HepG2 (cell line): ENCODE data around the gene SNX21. TPM values are rescaled to one million over a fixed set of nuclear protein-coding genes. Genes with fewer than 3 reads are reported as not detected.

Experiments
- CC2D1A ChIP-seq: sonication (generic); formaldehyde crosslinking; IDR thresholded peaks from 2 replicates; pipeline ENCODE4 v1.8.1; 2023; ENCODE audit warnings: mild to moderate bottlenecking, missing genetic modification reagents
- HNRNPK ChIP-seq: fragments of 200-400 bp; formaldehyde crosslinking; IDR thresholded peaks from 2 replicates; pipeline ENCODE4 v1.6.1; 2018; ENCODE audit warnings: low read length, low read depth, moderate library complexity, mild to moderate bottlenecking; ENCODE audit not compliant: poor library complexity, severe bottlenecking
- IRF2 ChIP-seq: IDR thresholded peaks from 2 replicates; pipeline ENCODE4 v1.6.1; 2018; ENCODE audit warnings: missing genetic modification reagents, missing compliant biosample characterization
- KMT2A ChIP-seq: sonication (generic); formaldehyde crosslinking; IDR thresholded peaks from 2 replicates; pipeline ENCODE4 v1.4.0; 2020; ENCODE audit warnings: missing genetic modification reagents
- MAF1 ChIP-seq: sonication (generic); formaldehyde crosslinking; IDR thresholded peaks from 2 replicates; pipeline ENCODE4 v1.5.0; 2020; ENCODE audit warnings: missing genetic modification reagents, borderline replicate concordance
- MTF1 ChIP-seq: sonication (generic); formaldehyde crosslinking; IDR thresholded peaks from 2 replicates; pipeline ENCODE4 v1.5.0; 2020; ENCODE audit warnings: missing genetic modification reagents
- REPIN1 ChIP-seq: sonication (generic); formaldehyde crosslinking; IDR thresholded peaks from 2 replicates; pipeline ENCODE4 v1.8.0; 2022; ENCODE audit warnings: missing genetic modification reagents, low read depth, mild to moderate bottlenecking, borderline replicate concordance
- RFXANK ChIP-seq: IDR thresholded peaks from 2 replicates; pipeline ENCODE4 v1.6.1; 2016
- RNF219 ChIP-seq: sonication (generic); formaldehyde crosslinking; IDR thresholded peaks from 2 replicates; pipeline ENCODE4 v1.5.0; 2020; ENCODE audit warnings: mild to moderate bottlenecking, missing genetic modification reagents
- TCF7L2 ChIP-seq: IDR thresholded peaks from 2 replicates; pipeline ENCODE4 v1.6.1; 2011; ENCODE audit warnings: mild to moderate bottlenecking, low read depth, low read length, moderate library complexity
- TOE1 ChIP-seq: sonication (generic); formaldehyde crosslinking; IDR thresholded peaks from 2 replicates; pipeline ENCODE4 v1.4.0; 2020; ENCODE audit warnings: mild to moderate bottlenecking, missing genetic modification reagents
- ZBTB20 ChIP-seq: sonication (generic); formaldehyde crosslinking; IDR thresholded peaks from 2 replicates; pipeline ENCODE4 v1.8.1; 2023; ENCODE audit warnings: missing genetic modification reagents, low read depth, mild to moderate bottlenecking, borderline replicate concordance
- ZBTB34 ChIP-seq: sonication (generic); formaldehyde crosslinking; IDR thresholded peaks from 2 replicates; pipeline ENCODE4 v1.8.0; 2022; ENCODE audit warnings: mild to moderate bottlenecking, missing genetic modification reagents
- ZNF260 ChIP-seq: sonication (generic); formaldehyde crosslinking; IDR thresholded peaks from 2 replicates; pipeline ENCODE4 v1.4.0; 2020; ENCODE audit warnings: missing genetic modification reagents, low read depth, mild to moderate bottlenecking, borderline replicate concordance
- ZNF451 ChIP-seq: sonication (generic); formaldehyde crosslinking; IDR thresholded peaks from 2 replicates; pipeline ENCODE4 v1.5.0; 2020; ENCODE audit warnings: mild to moderate bottlenecking, missing genetic modification reagents
- ZNF670 ChIP-seq: sonication (generic); formaldehyde crosslinking; IDR thresholded peaks from 2 replicates; pipeline ENCODE4 v1.8.0; 2022; ENCODE audit warnings: mild to moderate bottlenecking, missing genetic modification reagents, borderline replicate concordance
- ZNF672 ChIP-seq: sonication (generic); formaldehyde crosslinking; IDR thresholded peaks from 2 replicates; pipeline ENCODE4 v1.8.1; 2022; ENCODE audit warnings: missing genetic modification reagents
- ZNF75D ChIP-seq: sonication (generic); formaldehyde crosslinking; IDR thresholded peaks from 2 replicates; pipeline ENCODE4 v1.8.1; 2023; ENCODE audit warnings: missing genetic modification reagents, mild to moderate bottlenecking, borderline replicate concordance
- polyA plus RNA-seq, 8 experiments: library from polyadenylated mRNA; depleted of rRNA in 3 of 8; stranded (reverse) in 7 of 8; unstranded in 1 of 8; fragments of >200 nt; fragmentation: Illumina TruSeq in 4 of 8; extraction: Trizol in 4 of 8; gene quantifications; 2 replicates each; pipeline versions ENCODE4 v1.2.1 to v1.2.3, GENCODE V29; 2011 to 2016; ENCODE audit warnings: low read depth in 4 of 8, missing spikeins in 1 of 8, mixed read lengths in 1 of 8; ENCODE audit not compliant: insufficient read depth in 1 of 8
- total RNA-seq, 5 experiments: library from RNA; depleted of rRNA; stranded (reverse); fragments of >200 nt; fragmentation: Illumina TruSeq; extraction: Trizol; gene quantifications; 2 replicates each; pipeline ENCODE4 v1.2.3, GENCODE V29; 2016; ENCODE audit warnings: low read depth in 1 of 5
- TF ChIP-seq, protein P1 (sequence below): sonication (generic); formaldehyde crosslinking; IDR thresholded peaks from 2 replicates; pipeline ENCODE4 v1.8.0; 2022; ENCODE audit warnings: mild to moderate bottlenecking, missing genetic modification reagents, borderline replicate concordance
- TF ChIP-seq, protein P2 (sequence below): sonication (generic); formaldehyde crosslinking; IDR thresholded peaks from 2 replicates; pipeline ENCODE4 v1.9.0; 2022; ENCODE audit warnings: missing genetic modification reagents, mild to moderate bottlenecking, borderline replicate concordance
- TF ChIP-seq, protein P3 (sequence below): sonication (generic); formaldehyde crosslinking; IDR thresholded peaks from 2 replicates; pipeline ENCODE4 v1.4.0; 2020; ENCODE audit warnings: missing genetic modification reagents

SNX21 gene
- total and polyA plus RNA-seq, 2 of the 13 experiments (the other 11 are each of a cell fraction or from before 2014, with no cell fraction given) = 7.7 to 12.8 TPM

DNA sequence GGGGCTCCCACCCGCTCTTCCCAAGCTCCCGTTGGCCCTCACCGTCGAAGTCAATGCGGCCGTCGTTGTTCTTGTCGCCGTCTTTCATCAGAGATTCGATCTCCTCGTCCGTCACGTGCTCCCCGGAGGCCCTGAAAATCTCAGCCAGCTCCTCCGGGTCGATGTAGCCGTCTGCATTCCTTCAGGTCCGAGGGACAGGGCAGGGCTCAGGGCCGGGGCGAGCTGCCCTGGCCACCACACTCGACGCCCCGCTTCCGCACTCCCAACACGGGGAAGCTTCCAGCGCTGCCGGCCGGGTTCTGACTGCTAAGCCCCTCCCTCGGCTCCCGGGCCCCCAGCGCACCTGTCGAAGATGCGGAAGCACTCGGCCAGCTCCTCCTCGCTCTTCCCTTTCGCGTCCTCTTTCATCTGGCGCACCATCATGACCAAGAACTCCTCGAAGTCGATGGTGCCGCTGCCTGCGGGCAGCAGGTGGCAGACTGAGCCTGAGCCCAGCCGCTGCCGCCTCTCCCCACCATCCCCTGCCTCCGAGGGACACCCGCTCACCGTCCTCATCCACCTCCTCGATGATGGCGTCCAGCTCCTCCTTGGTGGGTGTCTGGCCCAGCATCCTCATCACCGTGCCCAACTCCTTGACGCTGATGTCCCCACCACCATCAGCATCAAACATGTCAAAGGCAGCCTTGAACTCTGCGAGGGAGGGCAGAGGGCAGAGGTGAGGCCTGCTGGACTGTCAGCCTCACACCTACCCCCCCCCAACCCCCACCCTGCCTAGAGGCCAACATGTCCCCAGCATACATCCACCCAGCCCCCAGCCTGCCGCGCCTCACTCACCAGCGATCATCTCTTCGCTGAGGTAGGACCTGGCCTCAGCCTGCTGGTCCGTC, 9.4 kb upstream of the SNX21 start (continued):
- TF ChIP-seq, protein P1, sequence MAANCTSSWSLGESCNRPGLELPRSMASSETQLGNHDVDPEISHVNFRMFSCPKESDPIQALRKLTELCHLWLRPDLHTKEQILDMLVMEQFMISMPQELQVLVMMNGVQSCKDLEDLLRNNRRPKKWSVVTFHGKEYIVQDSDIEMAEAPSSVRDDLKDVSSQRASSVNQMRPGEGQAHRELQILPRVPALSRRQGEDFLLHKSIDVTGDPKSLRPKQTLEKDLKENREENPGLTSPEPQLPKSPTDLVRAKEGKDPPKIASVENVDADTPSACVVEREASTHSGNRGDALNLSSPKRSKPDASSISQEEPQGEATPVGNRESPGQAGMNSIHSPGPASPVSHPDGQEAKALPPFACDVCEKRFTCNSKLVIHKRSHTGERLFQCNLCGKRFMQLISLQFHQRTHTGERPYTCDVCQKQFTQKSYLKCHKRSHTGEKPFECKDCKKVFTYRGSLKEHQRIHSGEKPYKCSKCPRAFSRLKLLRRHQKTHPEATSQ = no peak
- no peak for TF ChIP-seq ZNF75D (CRISPR knock-in tag)
- TF ChIP-seq, protein P2, sequence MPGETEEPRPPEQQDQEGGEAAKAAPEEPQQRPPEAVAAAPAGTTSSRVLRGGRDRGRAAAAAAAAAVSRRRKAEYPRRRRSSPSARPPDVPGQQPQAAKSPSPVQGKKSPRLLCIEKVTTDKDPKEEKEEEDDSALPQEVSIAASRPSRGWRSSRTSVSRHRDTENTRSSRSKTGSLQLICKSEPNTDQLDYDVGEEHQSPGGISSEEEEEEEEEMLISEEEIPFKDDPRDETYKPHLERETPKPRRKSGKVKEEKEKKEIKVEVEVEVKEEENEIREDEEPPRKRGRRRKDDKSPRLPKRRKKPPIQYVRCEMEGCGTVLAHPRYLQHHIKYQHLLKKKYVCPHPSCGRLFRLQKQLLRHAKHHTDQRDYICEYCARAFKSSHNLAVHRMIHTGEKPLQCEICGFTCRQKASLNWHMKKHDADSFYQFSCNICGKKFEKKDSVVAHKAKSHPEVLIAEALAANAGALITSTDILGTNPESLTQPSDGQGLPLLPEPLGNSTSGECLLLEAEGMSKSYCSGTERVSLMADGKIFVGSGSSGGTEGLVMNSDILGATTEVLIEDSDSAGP (CRISPR knock-in tag) = peak; percentile 65; the same call in 1 of the 2 replicates
- TF ChIP-seq ZBTB34 = no peak
- TF ChIP-seq TCF7L2 = no peak
- TF ChIP-seq RNF219 (CRISPR knock-in tag) = no peak
- no peak for TF ChIP-seq TOE1 (CRISPR knock-in tag)
- TF ChIP-seq RFXANK (CRISPR knock-in tag) = no peak
- 0 out of 2 replicates have a peak, but pooled peaks have one; percentile 34 for TF ChIP-seq REPIN1 (CRISPR knock-in tag)
- TF ChIP-seq, protein P3, sequence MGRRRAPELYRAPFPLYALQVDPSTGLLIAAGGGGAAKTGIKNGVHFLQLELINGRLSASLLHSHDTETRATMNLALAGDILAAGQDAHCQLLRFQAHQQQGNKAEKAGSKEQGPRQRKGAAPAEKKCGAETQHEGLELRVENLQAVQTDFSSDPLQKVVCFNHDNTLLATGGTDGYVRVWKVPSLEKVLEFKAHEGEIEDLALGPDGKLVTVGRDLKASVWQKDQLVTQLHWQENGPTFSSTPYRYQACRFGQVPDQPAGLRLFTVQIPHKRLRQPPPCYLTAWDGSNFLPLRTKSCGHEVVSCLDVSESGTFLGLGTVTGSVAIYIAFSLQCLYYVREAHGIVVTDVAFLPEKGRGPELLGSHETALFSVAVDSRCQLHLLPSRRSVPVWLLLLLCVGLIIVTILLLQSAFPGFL (CRISPR knock-in tag) = no peak
- TF ChIP-seq ZNF260 (CRISPR knock-in tag) = no peak
- 0 out of 2 replicates have a peak, but pooled peaks have one; percentile 19 for TF ChIP-seq ZNF451 (CRISPR knock-in tag)
- TF ChIP-seq KMT2A (CRISPR knock-in tag) = peak; percentile 33; the same call in 1 of the 2 replicates
- 0 out of 2 replicates have a peak, but pooled peaks have one; percentile 63 for TF ChIP-seq ZBTB20 (CRISPR knock-in tag)
- TF ChIP-seq ZNF670 (CRISPR knock-in tag) = no peak
- no peak for TF ChIP-seq ZNF672 (CRISPR knock-in tag)
- peak; percentile 63 for TF ChIP-seq IRF2
- no peak for TF ChIP-seq CC2D1A (CRISPR knock-in tag)
- TF ChIP-seq HNRNPK = no peak
- no peak for TF ChIP-seq MAF1 (CRISPR knock-in tag)
- TF ChIP-seq MTF1 (CRISPR knock-in tag) = no peak
